Activated CD8-positive, alpha-beta memory T cell treated with anti-CD3 and anti-CD28 coated beads, Interleukin-2, amount 10 ng/mL, durations not matched to agents 7 days and 5 days (primary cell): ENCODE data around the gene LRRC75B. TPM values are rescaled to one million over a fixed set of nuclear protein-coding genes. Genes with fewer than 3 reads are reported as not detected.

Experiments
- ATAC-seq: fragments of 150-1000 bp; cut with Tn5 transposase; one replicate; pipeline ENCODE4 v1.10.0; 2021; ENCODE audit warnings: moderate library complexity
- CTCF ChIA-PET: fragments of 350-600 bp; sonication (Branson Sonifier 250); formaldehyde crosslinking; loops from one replicate; lab custom pipeline; 2021; ENCODE audit warnings: antibody characterized with exemption; lab: Charles Lee
- DNase-seq: peaks from one replicate; pipeline ENCODE4 v3.0.0-alpha.2; 2020
- H3K27ac Mint-ChIP-seq: one replicate; pipeline ENCODE4 v1.8.0; 2021; ENCODE audit warnings: mild to moderate bottlenecking, mixed read lengths
- H3K27me3 Mint-ChIP-seq: one replicate; pipeline ENCODE4 v1.8.0; 2021; ENCODE audit warnings: mixed read lengths
- H3K36me3 Mint-ChIP-seq: one replicate; pipeline ENCODE4 v1.8.0; 2021; ENCODE audit warnings: mild to moderate bottlenecking, mixed read lengths
- H3K4me1 Mint-ChIP-seq: one replicate; pipeline ENCODE4 v1.8.0; 2021; ENCODE audit warnings: mixed read lengths
- H3K4me3 Mint-ChIP-seq: one replicate; pipeline ENCODE4 v1.8.0; 2021; ENCODE audit warnings: mild to moderate bottlenecking, moderate library complexity, mixed read lengths
- H3K9me3 Mint-ChIP-seq: one replicate; pipeline ENCODE4 v1.8.0; 2022; ENCODE audit warnings: low read depth, mixed read lengths
- total RNA-seq, 2 experiments: library from RNA; stranded (reverse); gene quantifications; one replicate each; pipeline ENCODE4 v1.2.3, GENCODE V29; 2021

LRRC75B gene
- total RNA-seq, 2 experiments from 2014 or later, result 1.6 to 2.1 TPM

- H3K27me3 Mint-ChIP-seq, result no peaks in the 10 kb centered on the region
- no peak overlapping the region for H3K4me3 Mint-ChIP-seq
- no peak for ATAC-seq
- no peaks in the 10 kb centered on the region for H3K9me3 Mint-ChIP-seq
- CTCF ChIA-PET, result no interaction called here
- no peak for DNase-seq
- peaks cover 26% of the 10 kb centered on the region for H3K4me1 Mint-ChIP-seq
- peaks cover 11% of the 10 kb centered on the region for H3K36me3 Mint-ChIP-seq
- H3K27ac Mint-ChIP-seq, result peak overlapping the region; percentile 21
These were observed 42.6 kb downstream of the LRRC75B start for GRCh38 chr22:24550028-24550901.

GRCh38 chr22:24548812-24549211, 44.1 kb downstream of the LRRC75B start:
- H3K9me3 Mint-ChIP-seq, result no peaks in the 10 kb centered on the region
- ATAC-seq (no peak), DNase-seq (no peak)
- no peak overlapping the region for H3K27ac Mint-ChIP-seq
- peaks cover 20% of the 10 kb centered on the region for H3K4me1 Mint-ChIP-seq
- no peaks in the 10 kb centered on the region for H3K27me3 Mint-ChIP-seq
- H3K4me3 Mint-ChIP-seq, result no peak overlapping the region
- CTCF ChIA-PET, result interaction anchor here (0.8 kb wide), 1 partner anchor 127 kb away, joined by 3 read pairs; no protein-coding TSS in a partner anchor
- H3K36me3 Mint-ChIP-seq, result peaks cover 10% of the 10 kb centered on the region

GRCh38 chr22:24543679-24544243, 49.1 kb downstream of the LRRC75B start:
- DNase-seq (no peak), ATAC-seq (no peak)
- Mint-ChIP-seq H3K9me3 (no peaks in the 10 kb centered on the region), H3K27me3 (no peaks in the 10 kb centered on the region), H3K36me3 (peaks cover 20% of the 10 kb centered on the region), H3K4me3 (no peak overlapping the region), H3K27ac (no peak overlapping the region), H3K4me1 (no peaks in the 10 kb centered on the region)
- CTCF ChIA-PET, result no interaction called here

- Mint-ChIP-seq H3K36me3 (peaks cover 20% of the 10 kb centered on the region), H3K4me3 (no peak overlapping the region), H3K9me3 (no peaks in the 10 kb centered on the region), H3K27ac (no peak overlapping the region), H3K27me3 (no peaks in the 10 kb centered on the region), H3K4me1 (no peaks in the 10 kb centered on the region)
- no peak for DNase-seq
- ATAC-seq, result no peak
- CTCF ChIA-PET, result no interaction called here
These were observed 49.7 kb downstream of the LRRC75B start for GRCh38 chr22:24543185-24543601.

GRCh38 chr22:24542641-24543040, 50.2 kb downstream of the LRRC75B start:
- no peaks in the 10 kb centered on the region for H3K27me3 Mint-ChIP-seq
- DNase-seq (no peak), ATAC-seq (no peak)
- H3K4me3 Mint-ChIP-seq, result no peak overlapping the region
- H3K4me1 Mint-ChIP-seq, result no peaks in the 10 kb centered on the region
- no peaks in the 10 kb centered on the region for H3K9me3 Mint-ChIP-seq
- CTCF ChIA-PET, result interaction anchor here (1.4 kb wide), 1 partner anchor 13 kb away, joined by 4 read pairs; no protein-coding TSS in a partner anchor
- H3K27ac Mint-ChIP-seq, result no peak overlapping the region
- peaks cover 20% of the 10 kb centered on the region for H3K36me3 Mint-ChIP-seq

GRCh38 chr22:24541681-24542515, 51.0 kb downstream of the LRRC75B start:
- Mint-ChIP-seq H3K36me3 (peaks cover 18% of the 10 kb centered on the region), H3K4me3 (no peak overlapping the region), H3K27me3 (no peaks in the 10 kb centered on the region), H3K4me1 (no peaks in the 10 kb centered on the region), H3K27ac (no peak overlapping the region), H3K9me3 (no peaks in the 10 kb centered on the region)
- ATAC-seq (no peak), DNase-seq (no peak)
- CTCF ChIA-PET, result interaction anchor here (1.4 to 1.9 kb wide), 2 partner anchors 12 to 19 kb away, joined by 4 to 6 read pairs; no protein-coding TSS in a partner anchor

- peak overlapping the region; percentile 28 for H3K27ac Mint-ChIP-seq
- H3K36me3 Mint-ChIP-seq, result peaks cover 12% of the 10 kb centered on the region
- no peaks in the 10 kb centered on the region for H3K27me3 Mint-ChIP-seq
- no peak for ATAC-seq
- H3K4me3 Mint-ChIP-seq, result no peak overlapping the region
- no peaks in the 10 kb centered on the region for H3K4me1 Mint-ChIP-seq
- CTCF ChIA-PET, result interaction anchor here (1.9 kb wide), 1 partner anchor 18 kb away, joined by 6 read pairs; no protein-coding TSS in a partner anchor
- DNase-seq, result no peak
- no peaks in the 10 kb centered on the region for H3K9me3 Mint-ChIP-seq
These were observed 52.4 kb downstream of the LRRC75B start for GRCh38 chr22:24540470-24540869.

- ATAC-seq (no peak), DNase-seq (no peak)
- CTCF ChIA-PET, result no interaction called here
- no peak overlapping the region for H3K4me3 Mint-ChIP-seq
- no peak overlapping the region for H3K27ac Mint-ChIP-seq
- H3K4me1 Mint-ChIP-seq, result no peaks in the 10 kb centered on the region
- no peaks in the 10 kb centered on the region for H3K9me3 Mint-ChIP-seq
- H3K36me3 Mint-ChIP-seq, result peaks cover 8% of the 10 kb centered on the region
- no peaks in the 10 kb centered on the region for H3K27me3 Mint-ChIP-seq
These were observed 56.8 kb downstream of the LRRC75B start for GRCh38 chr22:24536089-24536488.

Other genes with a start within 250 kb of the LRRC75B start
- 10 to 100 TPM; 19.7 to 21.1 TPM for gene ADORA2A, start 165.5 kb downstream of the LRRC75B start, total RNA-seq
- gene UPB1, start 97.7 kb downstream of the LRRC75B start, total RNA-seq, result under 1 TPM; 0.09 to 0.14 TPM
- gene GUCD1, start 37.9 kb downstream of the LRRC75B start, total RNA-seq, result 100 to 1,000 TPM; 130 to 150 TPM
- 100 to 1,000 TPM; 132 to 139 TPM for gene SNRPD3, start 37.1 kb downstream of the LRRC75B start, total RNA-seq
- 10 to 100 TPM; 51.2 to 66.0 TPM for gene GGT1, start 10.1 kb upstream of the LRRC75B start, total RNA-seq
- gene PIWIL3, start 181.6 kb upstream of the LRRC75B start, total RNA-seq, result not detected
- gene SGSM1, start 213.1 kb upstream of the LRRC75B start, total RNA-seq, result under 1 TPM; 0.09 TPM